Neutrophil (primary cell): Measurements from ENCODE around the gene CRABP1.

Experiments used
- H3K27ac ChIP-seq: fragments of 200-600 bp; sonication (generic); 2 replicates; pipeline ENCODE4 v1.5.1; 2016; ENCODE audit warnings: mild to moderate bottlenecking, moderate library complexity
- H3K27me3 ChIP-seq: fragments of 200-600 bp; sonication (generic); 2 replicates; pipeline ENCODE4 v1.6.0; 2016; ENCODE audit warnings: mild to moderate bottlenecking
- H3K36me3 ChIP-seq: fragments of 200-600 bp; sonication (generic); 2 replicates; pipeline ENCODE4 v1.5.1; 2017
- H3K4me1 ChIP-seq, 2 experiments: fragments of 200-600 bp in 1 of 2; sonication (generic) in 1 of 2; 1 replicate in 1 of 2; 2 replicates in 1 of 2; pipeline versions ENCODE4 v1.5.1 to v1.6.1; 2013 to 2016; ENCODE audit warnings: low read depth in 1 of 2, low read length in 1 of 2, mild to moderate bottlenecking in 1 of 2, moderate library complexity in 1 of 2; ENCODE audit not compliant: control insufficient read depth in 1 of 2, insufficient read depth in 1 of 2
- H3K4me3 ChIP-seq, 2 experiments: fragments of 200-600 bp in 1 of 2; sonication (generic) in 1 of 2; 1 replicate in 1 of 2; 2 replicates in 1 of 2; pipeline ENCODE4 v1.5.1; 2013 to 2016; ENCODE audit warnings: low read depth in 1 of 2, low read length in 1 of 2, mild to moderate bottlenecking in 1 of 2, moderate library complexity in 1 of 2
- H3K9me3 ChIP-seq: fragments of 200-600 bp; sonication (generic); 2 replicates; pipeline ENCODE4 v1.5.1; 2016
- TF ChIP-seq, protein P1 (sequence below): fragments of 200-600 bp; sonication (generic); IDR thresholded peaks from 2 replicates; pipeline ENCODE4 v1.5.1; 2016; ENCODE audit warnings: antibody characterized with exemption

Gene CRABP1

DNA sequence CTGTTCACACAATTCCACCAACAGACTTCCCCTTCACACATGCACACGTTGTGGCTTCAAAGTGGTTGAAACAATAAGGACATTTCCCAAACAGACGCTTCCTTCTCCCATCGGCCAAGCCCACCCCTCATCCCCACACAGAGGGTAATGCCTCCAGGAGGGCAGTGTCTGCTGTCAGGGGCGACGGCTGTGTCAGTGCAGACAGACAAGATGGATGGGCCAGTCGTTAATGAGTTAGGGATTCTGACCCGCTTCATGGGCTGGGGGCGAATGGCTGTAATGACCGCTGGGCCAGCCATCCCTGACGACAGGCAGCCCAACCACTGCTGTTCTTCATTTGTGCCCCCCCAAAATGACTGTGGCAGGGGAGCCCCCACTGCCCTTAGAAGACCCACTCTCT lies 20.6 kb upstream of the CRABP1 start:
- H3K4me3 ChIP-seq: no peak overlapping the region
- H3K27me3 ChIP-seq: no peaks in the 10 kb centered on the region
- H3K27ac ChIP-seq: no peak overlapping the region
- no peaks in the 10 kb centered on the region for H3K36me3 ChIP-seq
- no peaks in the 10 kb centered on the region for H3K9me3 ChIP-seq
- TF ChIP-seq, protein P1, sequence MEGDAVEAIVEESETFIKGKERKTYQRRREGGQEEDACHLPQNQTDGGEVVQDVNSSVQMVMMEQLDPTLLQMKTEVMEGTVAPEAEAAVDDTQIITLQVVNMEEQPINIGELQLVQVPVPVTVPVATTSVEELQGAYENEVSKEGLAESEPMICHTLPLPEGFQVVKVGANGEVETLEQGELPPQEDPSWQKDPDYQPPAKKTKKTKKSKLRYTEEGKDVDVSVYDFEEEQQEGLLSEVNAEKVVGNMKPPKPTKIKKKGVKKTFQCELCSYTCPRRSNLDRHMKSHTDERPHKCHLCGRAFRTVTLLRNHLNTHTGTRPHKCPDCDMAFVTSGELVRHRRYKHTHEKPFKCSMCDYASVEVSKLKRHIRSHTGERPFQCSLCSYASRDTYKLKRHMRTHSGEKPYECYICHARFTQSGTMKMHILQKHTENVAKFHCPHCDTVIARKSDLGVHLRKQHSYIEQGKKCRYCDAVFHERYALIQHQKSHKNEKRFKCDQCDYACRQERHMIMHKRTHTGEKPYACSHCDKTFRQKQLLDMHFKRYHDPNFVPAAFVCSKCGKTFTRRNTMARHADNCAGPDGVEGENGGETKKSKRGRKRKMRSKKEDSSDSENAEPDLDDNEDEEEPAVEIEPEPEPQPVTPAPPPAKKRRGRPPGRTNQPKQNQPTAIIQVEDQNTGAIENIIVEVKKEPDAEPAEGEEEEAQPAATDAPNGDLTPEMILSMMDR: no peak
- H3K4me1 ChIP-seq: no peaks in the 10 kb centered on the region

DNA sequence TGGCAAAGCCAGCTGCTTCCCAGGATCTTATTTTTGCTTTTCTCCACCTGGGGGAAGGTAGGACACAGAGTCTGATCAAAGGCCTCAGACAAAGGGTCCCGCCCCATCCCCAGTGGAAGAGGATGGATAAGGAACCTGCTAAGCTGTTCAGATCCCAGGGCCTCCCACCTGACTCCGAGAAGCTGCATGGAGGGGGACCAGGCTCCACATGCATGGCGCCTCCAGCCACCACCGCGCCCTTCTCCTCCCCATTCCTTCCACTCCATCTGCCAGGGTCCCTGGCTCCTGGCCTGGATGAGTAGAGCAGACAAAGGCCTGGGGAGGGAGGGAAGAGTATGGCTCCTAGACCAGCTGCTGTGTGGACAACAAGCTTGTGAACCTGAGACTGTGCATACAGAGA lies 20.0 kb upstream of the CRABP1 start:
- Histone ChIP-seq H3K27ac (no peak overlapping the region), H3K9me3 (no peaks in the 10 kb centered on the region), H3K36me3 (no peaks in the 10 kb centered on the region), H3K27me3 (no peaks in the 10 kb centered on the region), H3K4me3 (no peak overlapping the region), H3K4me1 (no peaks in the 10 kb centered on the region)
- TF ChIP-seq, protein P1: no peak

DNA sequence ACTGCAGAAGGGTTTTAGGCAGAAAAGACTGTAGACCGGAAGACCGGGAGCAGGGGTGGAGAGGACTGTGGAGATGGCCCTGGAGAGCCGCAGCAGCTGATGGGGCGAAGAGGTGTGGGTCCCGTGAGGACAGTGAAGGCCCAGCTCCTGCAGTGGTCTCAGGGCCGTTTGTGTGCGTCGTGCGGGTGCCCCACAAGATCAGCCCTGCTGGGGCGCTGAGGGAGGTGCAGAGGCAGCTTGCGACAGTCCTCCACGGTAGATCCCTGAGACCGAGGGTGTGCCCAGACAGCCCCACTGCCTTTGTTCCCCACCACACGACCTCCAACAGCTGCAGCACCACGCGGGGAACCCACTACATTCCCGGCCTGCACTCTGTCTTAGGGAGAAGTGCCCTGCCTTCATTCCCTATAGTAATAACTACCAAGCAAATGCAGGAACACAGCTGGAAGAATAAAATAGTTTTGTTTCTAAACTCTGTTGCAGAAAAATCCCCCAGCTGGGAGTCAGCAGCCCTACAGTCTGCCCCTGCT lies 19.0 kb upstream of the CRABP1 start:
- TF ChIP-seq, protein P1: no peak
- Histone ChIP-seq H3K4me1 (no peaks in the 10 kb centered on the region), H3K9me3 (no peaks in the 10 kb centered on the region), H3K27ac (no peak overlapping the region), H3K36me3 (no peaks in the 10 kb centered on the region), H3K4me3 (no peak overlapping the region), H3K27me3 (no peaks in the 10 kb centered on the region)

DNA sequence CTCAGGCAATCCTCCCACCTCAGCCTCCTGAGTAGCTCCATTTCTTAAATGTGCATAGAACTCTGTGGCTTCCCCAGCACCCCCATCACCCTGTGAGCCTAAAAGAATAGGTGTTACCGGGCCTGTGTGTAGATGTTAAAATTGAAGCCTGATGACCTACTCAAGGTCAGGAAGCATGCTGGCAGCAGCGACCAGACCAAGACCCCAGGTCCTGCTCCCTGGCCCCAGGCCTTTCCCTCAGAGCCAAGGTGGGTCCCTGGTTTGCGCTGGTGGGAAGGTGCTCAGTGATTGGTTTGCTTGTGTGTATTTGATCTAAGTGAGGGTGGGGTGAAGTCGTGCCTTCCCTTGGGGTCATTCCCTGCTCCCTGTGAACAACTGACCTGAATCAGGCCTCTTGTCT lies 18.4 kb upstream of the CRABP1 start:
- Histone ChIP-seq H3K9me3 (no peaks in the 10 kb centered on the region), H3K27me3 (no peaks in the 10 kb centered on the region), H3K4me1 (no peaks in the 10 kb centered on the region), H3K27ac (no peak overlapping the region), H3K36me3 (no peaks in the 10 kb centered on the region), H3K4me3 (no peak overlapping the region)
- TF ChIP-seq, protein P1: no peak

DNA sequence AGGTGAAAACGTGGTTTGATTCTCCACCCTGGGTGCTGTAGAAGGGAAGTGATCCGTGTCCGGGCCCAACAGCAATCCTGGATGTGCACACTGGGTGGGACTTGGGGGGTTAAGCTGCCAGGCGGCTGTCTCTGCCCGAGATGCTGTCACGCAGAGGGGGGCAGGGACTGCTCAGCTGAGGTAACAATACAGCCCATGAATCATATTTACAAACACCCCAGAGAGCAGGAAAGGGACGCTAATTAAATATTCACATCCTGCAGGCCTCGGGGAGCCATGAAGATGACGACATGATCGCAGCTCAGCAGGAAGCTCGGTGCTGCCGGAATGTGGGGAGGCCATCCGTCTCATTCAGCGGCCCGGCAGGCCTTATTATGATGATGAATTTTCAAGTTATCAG lies 17.9 kb upstream of the CRABP1 start:
- H3K36me3 ChIP-seq: no peaks in the 10 kb centered on the region
- no peaks in the 10 kb centered on the region for H3K9me3 ChIP-seq
- no peaks in the 10 kb centered on the region for H3K27me3 ChIP-seq
- no peak overlapping the region for H3K4me3 ChIP-seq
- no peaks in the 10 kb centered on the region for H3K4me1 ChIP-seq
- no peak overlapping the region for H3K27ac ChIP-seq
- TF ChIP-seq, protein P1: no peak
